Spleen (tissue), 11 donors: ENCODE measurements around the gene DIDO1. TPM values are rescaled to one million over a fixed set of nuclear protein-coding genes. Genes with fewer than 3 reads are reported as not detected.

Experiments used
- DNase-seq: peaks from one replicate; pipeline ENCODE4 v3.0.0-alpha.2; 2020
- H3K27ac ChIP-seq, 8 donors: fragments of 200-600 bp; sonication (generic) in 7 of 8; 1 replicate in 4 of 8; 2 replicates in 4 of 8; pipeline versions ENCODE4 v1.5.0 to v1.8.0; 2016 to 2021; ENCODE audit warnings: inconsistent platforms in 4 of 8, mild to moderate bottlenecking in 4 of 8, moderate library complexity in 1 of 8
- H3K27me3 ChIP-seq, 7 donors: fragments of 200-600 bp; sonication (generic) in 6 of 7; replicated peaks in 1 of 7; 1 replicate in 4 of 7; 2 replicates in 3 of 7; pipeline versions ENCODE4 v1.5.0 to v1.8.0; 2016 to 2021; ENCODE audit warnings: inconsistent platforms in 3 of 7, mild to moderate bottlenecking in 1 of 7
- H3K36me3 ChIP-seq, 6 donors: fragments of 200-600 bp; sonication (generic) in 5 of 6; 1 replicate in 4 of 6; 2 replicates in 2 of 6; pipeline versions ENCODE4 v1.5.0 to v1.8.0; 2016 to 2021; ENCODE audit warnings: inconsistent platforms in 2 of 6
- H3K4me1 ChIP-seq, 6 donors: fragments of 200-600 bp; sonication (generic) in 5 of 6; 1 replicate in 3 of 6; 2 replicates in 3 of 6; pipeline versions ENCODE4 v1.5.0 to v1.8.0; 2016 to 2021; ENCODE audit warnings: inconsistent platforms in 3 of 6
- H3K4me3 ChIP-seq, 8 donors: fragments of 200-600 bp; sonication (generic) in 7 of 8; 1 replicate in 4 of 8; 2 replicates in 4 of 8; pipeline versions ENCODE4 v1.5.0 to v1.8.0; 2016 to 2021; ENCODE audit warnings: inconsistent platforms in 4 of 8, mild to moderate bottlenecking in 4 of 8, moderate library complexity in 2 of 8
- H3K9me3 ChIP-seq, 8 donors: fragments of 200-600 bp; sonication (generic) in 7 of 8; 1 replicate in 4 of 8; 2 replicates in 4 of 8; pipeline versions ENCODE4 v1.5.0 to v1.8.0; 2016 to 2021; ENCODE audit warnings: inconsistent platforms in 4 of 8
- CTCF ChIP-seq, 11 experiments: fragments of 200-600 bp in 7 of 11; fragments of 450-650 bp in 4 of 11; sonication (generic) in 4 of 11; IDR thresholded peaks in 8 of 11; conservative IDR thresholded peaks in 3 of 11; 1 replicate in 7 of 11; 2 replicates in 4 of 11; pipeline versions ENCODE4 v1.4.0 to v1.8.0; 2016 to 2021; ENCODE audit warnings: antibody characterized with exemption in 11 of 11, inconsistent platforms in 4 of 11, mild to moderate bottlenecking in 1 of 11
- POLR2A ChIP-seq, 3 donors: fragments of 450-650 bp; IDR thresholded peaks; one replicate each; pipeline ENCODE4 v1.5.1; 2017; ENCODE audit warnings: antibody characterized with exemption in 3 of 3, mild to moderate bottlenecking in 1 of 3
- POLR2AphosphoS5 ChIP-seq, 3 donors: sonication (generic); formaldehyde crosslinking; IDR thresholded peaks; one replicate each; pipeline ENCODE4 v1.5.1; 2017; ENCODE audit warnings: antibody characterized with exemption in 3 of 3
- WGBS, 5 donors: extraction: QIAGEN DNeasy Blood & Tissue Kit in 3 of 5; methylation state at CpG; one replicate each; pipeline versions ENCODE4 v1.1.5 to v1.1.7; 2013 to 2018; 5-methylcytosine and 5-hydroxymethylcytosine counted together
- intact Hi-C: fragments of 100-400 bp; cut with DNase I; formaldehyde crosslinking; loops from one replicate; pipeline ENCODE4 v1.15.0; 2023; ENCODE audit warnings: low total_unique reads
- polyA plus RNA-seq, 3 donors: library from polyadenylated mRNA; stranded (reverse); fragments of 200-250 nt; gene quantifications; one replicate each; pipeline ENCODE4 v1.2.1, GENCODE V29; 2013
- total RNA-seq, 7 donors: library from RNA; depleted of rRNA in 3 of 7; stranded (reverse); fragments of >200 nt in 3 of 7; fragmentation: NEBNext Ultra II Directional in 4 of 7; extraction: Animal tissue kit (Norgen Biotek cat#: 25700) in 4 of 7; gene quantifications; one replicate each; pipeline versions ENCODE4 v1.1.0 to v1.2.1, GENCODE V29; 2016 to 2021
- donor health status: healthy with polysubstance abuse.
- donor health status: DM: no; HTN: no; CAD: no; lungs with moderate emphysema.
- donor health status: DM: no; HTN: no; CAD: no.
- donor health status: Bipolar disorder and iron deficiency.
- donor health status: healthy.
- donor health status: DM: no; HTN: no; CAD: no.
- donor health status: DM: yes; HTN: yes; CAD: no.

Gene DIDO1
- total and polyA plus RNA-seq, 10 donors = 17.4 to 79.6 (median 66.9) TPM

- H3K4me1 ChIP-seq = peaks cover 0 to 22% (median 14%) of the 10 kb centered on the region in 6 donors
- no peak for DNase-seq
- H3K27ac ChIP-seq = no peak overlapping the region
- WGBS, 5 donors = 90 to 94% (median 93%) methylated on average over 16 of the region's 16 CpGs
- H3K9me3 ChIP-seq = no peaks in the 10 kb centered on the region
- peaks cover 0 to 3% (median 0%) of the 10 kb centered on the region in 7 donors for H3K27me3 ChIP-seq
- no peak for TF ChIP-seq POLR2AphosphoS5 (IDR thresholded peaks at IDR 0.05)
- TF ChIP-seq CTCF (IDR thresholded peaks at IDR 0.05 in 8 of 11, conservative IDR thresholded peaks at IDR 0.05 in 3 of 11) = no peak
- TF ChIP-seq POLR2A (IDR thresholded peaks at IDR 0.05) = no peak
- intact Hi-C loops = no loop called here
- H3K36me3 ChIP-seq = peaks cover 0 to 35% (median 0%) of the 10 kb centered on the region in 6 donors
- no peak overlapping the region for H3K4me3 ChIP-seq
Measured at GRCh38 chr20:62841705-62842212, 84.5 kb downstream of the DIDO1 start.

GRCh38 chr20:62840244-62841197 lies 85.8 kb downstream of the DIDO1 start:
- Histone ChIP-seq H3K36me3 (peaks cover 0 to 35% (median 0%) of the 10 kb centered on the region in 6 donors), H3K4me3 (no peak overlapping the region), H3K27me3 (peaks cover 0 to 14% (median 0%) of the 10 kb centered on the region in 7 donors), H3K27ac (no peak overlapping the region), H3K4me1 (peaks cover 0 to 31% (median 17%) of the 10 kb centered on the region in 6 donors), H3K9me3 (no peaks in the 10 kb centered on the region)
- TF ChIP-seq POLR2AphosphoS5 (IDR thresholded peaks at IDR 0.05) (no peak), CTCF (IDR thresholded peaks at IDR 0.05 in 8 of 11, conservative IDR thresholded peaks at IDR 0.05 in 3 of 11) (no peak), POLR2A (IDR thresholded peaks at IDR 0.05) (no peak)
- WGBS, 5 donors = 83 to 91% (median 89%) methylated on average over 40 to 45 of the region's 45 CpGs
- no peak for DNase-seq
- intact Hi-C loops = no loop called here

GRCh38 chr20:62839816-62840215 lies 86.5 kb downstream of the DIDO1 start:
- no peak for DNase-seq
- peaks cover 0 to 31% (median 17%) of the 10 kb centered on the region in 6 donors for H3K4me1 ChIP-seq
- intact Hi-C loops = no loop called here
- no peak overlapping the region for H3K27ac ChIP-seq
- H3K27me3 ChIP-seq = peaks cover 0 to 14% (median 0%) of the 10 kb centered on the region in 7 donors
- TF ChIP-seq POLR2A (IDR thresholded peaks at IDR 0.05) = no peak
- no peak for TF ChIP-seq POLR2AphosphoS5 (IDR thresholded peaks at IDR 0.05)
- TF ChIP-seq CTCF (IDR thresholded peaks at IDR 0.05 in 8 of 11, conservative IDR thresholded peaks at IDR 0.05 in 3 of 11) = no peak
- H3K4me3 ChIP-seq = no peak overlapping the region
- H3K36me3 ChIP-seq = peaks cover 0 to 30% (median 0%) of the 10 kb centered on the region in 6 donors
- H3K9me3 ChIP-seq = no peaks in the 10 kb centered on the region
- 84 to 97% (median 92%) methylated on average over 11 of the region's 11 CpGs for WGBS, 5 donors

- H3K4me3 ChIP-seq = no peak overlapping the region
- 86 to 96% (median 92%) methylated on average over 8 of the region's 8 CpGs for WGBS, 5 donors
- no peak overlapping the region for H3K27ac ChIP-seq
- H3K4me1 ChIP-seq = peaks cover 0 to 32% (median 18%) of the 10 kb centered on the region in 6 donors
- peaks cover 0 to 14% (median 0%) of the 10 kb centered on the region in 7 donors for H3K27me3 ChIP-seq
- no peaks in the 10 kb centered on the region for H3K9me3 ChIP-seq
- peaks cover 0 to 30% (median 0%) of the 10 kb centered on the region in 6 donors for H3K36me3 ChIP-seq
- intact Hi-C loops = no loop called here
- TF ChIP-seq POLR2A (IDR thresholded peaks at IDR 0.05) (no peak), POLR2AphosphoS5 (IDR thresholded peaks at IDR 0.05) (no peak), CTCF (IDR thresholded peaks at IDR 0.05 in 8 of 11, conservative IDR thresholded peaks at IDR 0.05 in 3 of 11) (no peak)
- DNase-seq = no peak
Measured at GRCh38 chr20:62839261-62839660, 87.0 kb downstream of the DIDO1 start.
